ENCODE results near the gene PLLP.

Gene PLLP

GRCh38 chr16:57257455-57258070, 26.9 kb downstream of the PLLP start:
- DNase-seq (ENCODE audit: low read depth in 2 of 2, low spot score in 1 of 2), result no peak

- no peak for DNase-seq (ENCODE audit: low read depth in 2 of 2, low spot score in 1 of 2)
Observed at GRCh38 chr16:57256601-57257395, 27.7 kb downstream of the PLLP start.

GRCh38 chr16:57255686-57256415, 28.6 kb downstream of the PLLP start:
- no peak for DNase-seq (ENCODE audit: low read depth in 2 of 2, low spot score in 1 of 2)

GRCh38 chr16:57253466-57253865, 31.0 kb downstream of the PLLP start:
- DNase-seq (ENCODE audit: low read depth in 2 of 2, low spot score in 1 of 2), result no peak

- DNase-seq (ENCODE audit: low read depth in 2 of 2, low spot score in 1 of 2), result no peak
Observed at GRCh38 chr16:57252148-57252721, 32.2 kb downstream of the PLLP start.

GRCh38 chr16:57251352-57251751, 33.1 kb downstream of the PLLP start:
- no peak for DNase-seq (ENCODE audit: low read depth in 2 of 2, low spot score in 1 of 2)

- no peak for DNase-seq (ENCODE audit: low read depth in 2 of 2, low spot score in 1 of 2)
Observed at GRCh38 chr16:57245472-57246113, 38.9 kb downstream of the PLLP start.

- peak; percentile 93 to 94 for DNase-seq (ENCODE audit: low read depth in 2 of 2, low spot score in 1 of 2)
Observed at GRCh38 chr16:57244767-57245471, 39.6 kb downstream of the PLLP start, which contains the start of gene ARL2BP. Gene ARL2BP, plus strand, starts transcription at chr16:57245259. Its CDS starts 109 bp downstream, at chr16:57245368.

GRCh38 chr16:57244463-57244766, 40.1 kb downstream of the PLLP start:
- no peak for DNase-seq (ENCODE audit: low read depth in 2 of 2, low spot score in 1 of 2)

GRCh38 chr16:57242650-57243049, 41.8 kb downstream of the PLLP start:
- DNase-seq (ENCODE audit: low read depth in 2 of 2, low spot score in 1 of 2), result no peak

- no peak for DNase-seq (ENCODE audit: low read depth in 2 of 2, low spot score in 1 of 2)
Observed at GRCh38 chr16:57240851-57241250, 43.6 kb downstream of the PLLP start.

GRCh38 chr16:57239107-57239506, 45.4 kb downstream of the PLLP start:
- no peak for DNase-seq (ENCODE audit: low read depth in 2 of 2, low spot score in 1 of 2)

GRCh38 chr16:57238682-57239081, 45.8 kb downstream of the PLLP start:
- no peak for DNase-seq (ENCODE audit: low read depth in 2 of 2, low spot score in 1 of 2)

GRCh38 chr16:57236022-57236350, 48.5 kb downstream of the PLLP start:
- DNase-seq (ENCODE audit: low read depth in 2 of 2, low spot score in 1 of 2), result no peak

- no peak for DNase-seq (ENCODE audit: low read depth in 2 of 2, low spot score in 1 of 2)
Observed at GRCh38 chr16:57235128-57236021, 49.1 kb downstream of the PLLP start.

- no peak for DNase-seq (ENCODE audit: low read depth in 2 of 2, low spot score in 1 of 2)
Observed at GRCh38 chr16:57234707-57235092, 49.8 kb downstream of the PLLP start.

GRCh38 chr16:57233944-57234706, 50.3 kb downstream of the PLLP start:
- no peak for DNase-seq (ENCODE audit: low read depth in 2 of 2, low spot score in 1 of 2)

- no peak for DNase-seq (ENCODE audit: low read depth in 2 of 2, low spot score in 1 of 2)
Observed at GRCh38 chr16:57231821-57232350, 52.6 kb downstream of the PLLP start.

GRCh38 chr16:57229079-57229478, 55.4 kb downstream of the PLLP start:
- no peak for DNase-seq (ENCODE audit: low read depth in 2 of 2, low spot score in 1 of 2)
